HG03064 (cell line): ENCODE data around the gene IP6K2.

ENCODE experiments used
- ATAC-seq: cut with Tn5 transposase; IDR thresholded peaks from one replicate; pipeline ENCODE4 v1.9.1; 2021; ENCODE audit warnings: low read depth; ENCODE audit not compliant: unreplicated experiment

Gene IP6K2

GRCh38 chr3:48674505-48674904, 42.5 kb downstream of the IP6K2 start:
- no peak for ATAC-seq

GRCh38 chr3:48672522-48672921, 44.5 kb downstream of the IP6K2 start:
- no peak for ATAC-seq

DNA sequence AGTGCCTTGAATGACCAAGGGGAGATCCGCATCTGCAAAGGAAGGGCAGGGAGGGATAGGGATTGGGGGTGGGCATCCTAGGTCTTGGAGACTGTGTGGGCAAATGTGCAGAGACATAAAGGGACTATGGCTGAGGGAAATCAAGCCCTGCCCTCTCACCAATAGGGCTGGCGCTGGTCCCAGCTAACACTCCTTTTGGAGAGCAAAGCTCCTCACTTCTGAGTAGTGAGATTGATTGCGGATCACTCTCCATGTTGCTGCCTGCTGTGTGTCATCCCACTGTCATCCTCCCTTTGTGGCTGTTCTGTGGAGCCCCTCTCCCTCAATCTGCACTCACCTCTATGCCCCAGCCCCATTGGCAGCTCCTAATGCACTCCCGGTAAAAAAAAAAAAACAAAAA, 52.1 kb downstream of the IP6K2 start:
- no peak for ATAC-seq

- ATAC-seq: no peak
These were observed 52.7 kb downstream of the IP6K2 start for GRCh38 chr3:48664313-48664644.

GRCh38 chr3:48663489-48664312, 53.3 kb downstream of the IP6K2 start:
- peak; percentile 82 for ATAC-seq

DNA sequence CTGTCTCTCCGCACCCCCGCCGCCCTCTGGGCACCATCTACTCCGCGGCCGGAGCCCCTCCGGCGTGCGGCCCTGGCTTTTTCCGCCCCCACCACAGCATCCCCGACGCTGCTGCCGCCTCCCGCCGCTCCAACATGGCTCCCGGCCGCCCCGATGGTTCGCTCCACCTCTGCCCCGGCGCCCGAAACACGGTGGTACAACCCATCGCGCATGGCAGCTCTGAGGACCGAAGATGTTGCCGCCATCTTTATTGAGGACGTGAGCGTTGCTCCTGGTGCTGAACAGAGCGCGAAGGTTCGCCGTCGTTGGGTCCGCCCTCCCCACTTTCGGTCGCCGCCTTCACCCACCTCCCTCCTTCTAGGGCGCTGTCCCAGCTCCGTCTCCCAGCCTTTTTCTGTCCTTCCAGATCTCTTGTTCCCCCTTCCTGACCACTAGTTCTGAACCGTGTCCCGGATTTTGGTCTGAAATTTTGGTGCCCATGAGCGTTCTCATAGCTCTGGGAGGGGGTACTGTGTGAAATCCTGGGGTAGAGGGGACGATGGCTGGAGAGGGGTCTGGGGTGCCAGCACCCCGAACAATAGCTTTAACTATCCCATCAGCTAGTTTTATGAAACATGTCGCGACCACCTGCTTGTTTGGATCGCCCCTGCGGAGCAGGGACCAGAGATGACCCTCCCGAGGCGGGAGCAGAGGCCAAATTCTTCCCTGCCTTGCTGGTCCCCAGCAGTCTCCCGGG, 54.1 kb downstream of the IP6K2 start, which contains the start of gene CELSR3:
TSS of gene CELSR3 (minus strand) at position 134 of the 736 bp plus-strand sequence. CDS start 252 bp downstream, outside the sequence.
- ATAC-seq: no peak

DNA sequence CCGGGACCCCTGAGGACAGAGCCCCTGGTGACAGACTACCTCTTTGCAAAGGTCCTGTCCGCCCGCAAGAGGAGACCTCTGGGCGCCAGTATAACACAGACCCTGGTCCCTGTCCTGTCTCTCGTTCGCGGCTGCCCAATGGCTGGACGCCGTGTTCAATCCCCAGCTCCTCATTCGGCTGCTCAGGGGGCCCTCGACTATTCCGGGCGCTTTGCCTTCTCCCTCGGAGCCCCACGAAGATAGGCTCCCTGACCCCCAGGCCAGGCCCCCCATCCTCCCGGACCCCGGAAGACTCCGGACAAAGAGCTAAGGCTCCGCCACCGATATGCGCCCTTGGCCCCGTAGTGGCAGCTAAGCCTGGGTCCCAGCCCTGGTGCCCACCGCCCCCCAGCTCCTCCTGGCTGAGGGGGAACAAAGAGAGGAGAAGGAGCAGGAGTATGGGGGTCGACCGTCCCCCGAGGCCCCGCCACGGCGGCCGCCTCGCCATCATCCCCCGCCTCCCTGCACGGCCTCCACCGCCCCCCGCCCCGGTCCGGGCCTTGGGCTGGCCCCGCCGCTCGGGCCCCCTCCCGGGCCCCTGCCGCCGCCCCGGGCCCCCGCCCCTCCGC, 54.8 kb downstream of the IP6K2 start:
- no peak for ATAC-seq

GRCh38 chr3:48661501-48662144, 55.4 kb downstream of the IP6K2 start:
- no peak for ATAC-seq

GRCh38 chr3:48660800-48661400, 56.1 kb downstream of the IP6K2 start:
- ATAC-seq: no peak

DNA sequence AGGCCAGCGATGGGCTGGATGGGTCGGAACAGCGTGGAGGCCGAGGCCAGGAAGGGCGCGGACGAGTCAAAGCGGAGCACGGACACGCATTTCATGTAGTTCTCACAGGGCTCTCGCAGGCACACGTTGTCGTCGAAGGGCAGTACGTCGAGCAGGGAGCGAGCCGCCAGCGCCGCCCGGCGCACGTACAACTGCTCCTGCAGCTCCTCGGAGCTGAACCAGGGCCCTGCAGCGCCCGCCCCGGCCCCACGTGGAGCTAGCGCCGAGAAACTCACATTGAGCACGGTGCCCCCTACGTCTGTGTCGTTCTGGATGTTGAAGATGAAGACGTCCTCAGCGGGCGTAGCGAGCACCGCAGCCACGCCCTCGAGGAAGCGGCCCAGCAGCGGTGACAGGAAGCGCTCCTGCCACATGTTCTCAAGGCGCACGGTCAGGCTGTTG, 60.2 kb downstream of the IP6K2 start:
- no peak for ATAC-seq

- ATAC-seq: no peak
These were observed 60.8 kb downstream of the IP6K2 start for GRCh38 chr3:48656061-48656840.

DNA sequence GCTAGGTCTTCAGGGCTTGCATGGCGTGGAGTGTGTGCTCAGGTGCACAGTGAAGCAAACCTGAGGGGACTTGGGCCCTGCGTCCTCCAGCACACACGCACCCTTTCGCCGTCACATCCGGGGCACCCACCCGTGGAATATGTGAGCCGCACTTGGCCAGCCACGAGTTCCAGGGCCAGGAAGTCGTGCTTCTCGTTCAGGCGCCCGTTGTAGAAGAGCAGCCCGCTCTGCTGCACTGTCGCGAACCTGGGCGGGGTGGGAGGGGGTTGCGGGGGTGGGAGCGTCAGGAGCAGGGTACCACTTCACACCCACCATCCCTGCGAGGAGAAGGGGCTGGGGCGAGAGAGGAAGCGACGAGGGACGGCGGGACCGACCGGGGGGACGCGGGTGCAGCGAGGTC, 61.4 kb downstream of the IP6K2 start:
- ATAC-seq: no peak

- ATAC-seq: no peak
These were observed 62.0 kb downstream of the IP6K2 start for GRCh38 chr3:48655063-48655462.

DNA sequence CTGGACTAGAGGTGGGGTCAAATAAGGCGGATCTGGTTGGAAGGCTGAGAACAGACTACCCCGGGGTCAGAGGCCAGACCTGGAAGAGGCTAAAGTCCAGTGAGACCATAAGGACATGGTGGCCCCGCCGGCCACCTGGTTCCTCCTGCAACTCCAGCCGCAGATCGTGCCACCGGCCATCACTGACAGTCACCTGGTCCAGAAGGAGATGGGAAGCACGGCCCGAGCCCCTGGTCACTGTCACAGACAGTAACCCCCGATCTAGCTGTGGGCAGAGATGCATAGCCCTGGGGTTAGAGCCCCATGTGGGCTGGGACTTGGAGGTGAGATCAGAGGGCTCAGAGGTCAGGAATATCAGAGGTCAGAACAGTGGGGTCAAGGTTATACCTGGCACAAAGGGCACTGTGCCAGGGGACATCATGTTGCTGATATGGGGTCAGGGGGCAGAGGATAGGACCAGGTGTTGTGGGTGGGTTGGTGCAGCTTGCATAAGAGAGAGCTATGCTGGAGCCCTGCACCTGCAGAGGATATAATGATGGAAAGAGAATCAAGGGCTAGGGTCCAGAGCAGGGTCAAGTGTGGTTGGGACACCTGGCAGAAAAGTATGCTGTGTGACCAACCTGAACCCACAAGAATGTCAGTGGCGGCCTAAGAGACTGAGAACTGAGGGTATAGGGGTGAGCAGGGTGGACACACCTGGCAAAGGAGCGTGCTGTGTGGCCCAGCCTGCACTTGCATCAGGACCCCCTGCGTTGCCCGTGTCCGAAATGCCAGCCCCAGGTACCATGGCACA, 63.9 kb downstream of the IP6K2 start:
- ATAC-seq: no peak

DNA sequence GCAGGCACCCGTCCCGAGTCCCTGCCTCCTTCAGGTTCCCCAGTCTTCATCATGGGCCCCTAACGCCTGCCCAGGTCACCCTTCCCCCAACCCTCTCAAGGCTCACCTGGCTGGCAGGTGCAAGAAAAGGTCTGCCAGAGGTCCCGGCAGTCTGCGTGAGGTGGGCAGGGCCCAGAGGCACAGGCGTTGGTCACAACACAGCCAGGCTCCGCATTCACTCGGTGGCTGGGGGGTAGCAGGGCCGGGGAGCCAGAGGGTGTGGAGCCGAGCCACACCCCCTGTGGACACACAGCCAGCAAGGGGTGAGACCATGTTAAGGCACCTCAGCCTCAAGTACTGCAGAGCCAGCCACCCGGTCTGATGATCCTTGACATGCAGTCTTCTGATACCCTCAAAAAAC, 65.2 kb downstream of the IP6K2 start:
- no peak for ATAC-seq

DNA sequence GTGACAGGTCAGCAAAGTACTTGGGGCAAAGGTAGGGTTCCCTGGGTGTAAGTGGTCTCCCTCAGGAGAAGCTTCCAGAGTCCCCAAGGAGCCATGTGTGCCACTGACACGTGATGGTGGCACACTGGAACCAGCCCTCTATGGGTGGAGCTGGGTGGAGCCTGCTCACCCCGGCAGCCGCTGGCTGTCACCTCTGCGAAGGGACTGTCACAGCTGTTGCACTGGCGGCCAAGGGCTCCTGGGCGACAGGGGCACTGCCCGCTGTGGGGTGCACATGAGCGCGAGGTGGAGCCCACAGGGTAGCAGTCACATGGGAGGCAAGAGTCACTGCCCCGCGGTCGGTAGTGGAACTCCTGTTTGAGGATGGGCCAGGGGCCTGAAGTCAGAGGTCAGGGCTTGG, 66.3 kb downstream of the IP6K2 start:
- ATAC-seq: no peak

GRCh38 chr3:48648188-48648850, 68.7 kb downstream of the IP6K2 start:
- no peak for ATAC-seq

DNA sequence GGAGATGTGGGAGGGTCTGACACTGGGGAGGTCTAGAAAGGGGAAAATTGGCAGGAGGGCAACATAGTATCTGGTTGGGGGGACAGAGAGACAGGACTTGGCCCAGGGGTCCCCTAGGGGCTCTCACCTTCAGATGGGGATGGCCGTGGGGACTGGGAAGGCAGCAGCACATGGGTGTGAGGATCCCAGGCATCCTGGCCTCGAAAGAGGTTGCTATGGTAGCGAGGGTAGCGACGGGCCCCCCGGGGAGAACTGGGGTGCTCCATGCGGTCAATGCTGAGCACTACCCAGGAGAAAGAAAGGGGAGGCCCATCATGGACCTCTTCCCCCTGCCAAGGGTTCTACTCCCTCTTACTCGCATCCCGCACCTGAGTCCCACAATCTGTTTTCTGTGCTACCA, 69.3 kb downstream of the IP6K2 start:
- ATAC-seq: no peak
